ENCODE results near the gene COQ2.

Gene COQ2

GRCh38 chr4:83323136-83323535 is 38.5 kb upstream of the COQ2 start:
- no peak overlapping the region for H3K4me3 ChIP-seq (ENCODE audit: low read depth, low read length)
- TF ChIP-seq CTCF (conservative IDR thresholded peaks at IDR 0.05; ENCODE audit: low read depth, low read length) = no peak
- DNase-seq (ENCODE audit: low read depth) = no peak

DNA sequence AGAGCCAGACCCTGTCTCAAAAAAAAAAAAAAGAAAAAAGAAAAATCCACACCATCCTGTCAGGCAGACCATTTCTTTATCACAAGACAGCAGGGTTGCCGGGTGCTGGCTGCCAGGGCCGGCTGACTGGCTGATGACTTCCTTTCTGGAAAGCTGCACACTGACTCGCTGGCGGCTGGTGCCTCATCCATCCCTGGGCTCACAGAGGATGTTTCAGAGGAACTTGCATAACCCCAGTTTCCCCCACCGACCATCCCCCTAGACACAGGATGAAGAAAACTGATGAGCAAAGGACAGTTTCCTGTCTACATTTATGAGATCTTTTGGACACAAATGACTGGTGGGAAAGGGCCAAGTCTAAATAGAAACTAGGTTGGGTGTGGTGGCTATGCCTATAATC is 36.0 kb upstream of the COQ2 start:
- H3K4me3 ChIP-seq (ENCODE audit: low read depth, low read length) = no peak overlapping the region
- no peak for TF ChIP-seq CTCF (conservative IDR thresholded peaks at IDR 0.05; ENCODE audit: low read depth, low read length)
- DNase-seq (ENCODE audit: low read depth) = peak; percentile 26

DNA sequence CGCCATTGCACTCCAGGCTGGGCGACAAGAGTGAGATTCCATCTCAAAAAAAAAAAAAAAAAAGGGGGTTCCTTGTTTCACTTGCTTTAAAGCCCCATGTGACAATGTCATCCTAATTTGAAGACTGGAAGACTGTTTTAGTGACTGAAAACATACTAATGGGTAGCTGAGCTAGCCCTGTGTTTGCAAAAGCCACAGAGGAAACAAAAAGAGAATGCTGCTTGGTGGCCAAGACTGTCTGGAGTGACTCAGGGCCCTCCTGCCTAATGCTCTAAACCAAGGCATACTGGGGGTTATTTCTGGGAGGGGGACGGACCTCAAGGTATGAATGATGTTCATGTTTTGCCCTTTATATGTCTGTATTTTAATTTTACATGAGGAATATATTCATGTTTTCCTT is 34.1 kb upstream of the COQ2 start:
- DNase-seq (ENCODE audit: low read depth) = no peak
- no peak for TF ChIP-seq CTCF (conservative IDR thresholded peaks at IDR 0.05; ENCODE audit: low read depth, low read length)
- no peak overlapping the region for H3K4me3 ChIP-seq (ENCODE audit: low read depth, low read length)

GRCh38 chr4:83317671-83318070 is 33.1 kb upstream of the COQ2 start:
- no peak for TF ChIP-seq CTCF (conservative IDR thresholded peaks at IDR 0.05; ENCODE audit: low read depth, low read length)
- no peak for DNase-seq (ENCODE audit: low read depth)
- H3K4me3 ChIP-seq (ENCODE audit: low read depth, low read length) = no peak overlapping the region

DNA sequence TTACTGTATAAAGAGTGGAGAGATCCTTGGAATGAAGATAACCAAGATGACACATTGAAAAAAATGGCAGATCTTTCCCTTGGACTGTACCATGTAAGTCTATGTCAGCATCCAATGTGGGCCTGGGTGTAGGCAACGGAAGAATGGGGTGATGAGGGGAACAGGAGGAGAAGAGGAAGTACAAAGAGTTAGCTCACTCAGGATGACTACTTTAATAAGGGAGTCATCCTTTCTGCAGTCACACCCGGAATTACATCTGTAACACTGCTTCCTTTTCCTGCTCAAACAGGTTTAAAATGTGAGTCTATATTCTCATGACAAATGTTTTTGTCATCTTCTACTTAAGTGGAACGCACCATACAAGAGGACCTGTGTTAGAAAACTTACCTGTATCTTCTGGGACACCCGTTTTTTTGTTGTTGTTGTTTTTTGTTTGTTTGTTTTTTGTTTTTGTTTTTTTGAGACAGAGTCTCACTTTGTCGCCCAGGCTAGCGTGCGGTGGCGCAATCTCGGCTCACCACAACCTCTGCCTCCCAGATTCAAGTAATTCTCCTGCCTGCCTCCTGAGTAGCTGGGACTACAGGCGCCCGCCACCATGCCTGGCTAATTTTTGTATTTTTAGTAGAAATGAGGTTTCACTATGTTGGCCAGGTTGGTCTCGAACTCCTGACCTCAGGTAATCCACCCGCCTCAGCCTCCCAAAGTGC is 32.0 kb upstream of the COQ2 start:
- no peak overlapping the region for H3K4me3 ChIP-seq (ENCODE audit: low read depth, low read length)
- DNase-seq (ENCODE audit: low read depth) = no peak
- TF ChIP-seq CTCF (conservative IDR thresholded peaks at IDR 0.05; ENCODE audit: low read depth, low read length) = no peak

DNA sequence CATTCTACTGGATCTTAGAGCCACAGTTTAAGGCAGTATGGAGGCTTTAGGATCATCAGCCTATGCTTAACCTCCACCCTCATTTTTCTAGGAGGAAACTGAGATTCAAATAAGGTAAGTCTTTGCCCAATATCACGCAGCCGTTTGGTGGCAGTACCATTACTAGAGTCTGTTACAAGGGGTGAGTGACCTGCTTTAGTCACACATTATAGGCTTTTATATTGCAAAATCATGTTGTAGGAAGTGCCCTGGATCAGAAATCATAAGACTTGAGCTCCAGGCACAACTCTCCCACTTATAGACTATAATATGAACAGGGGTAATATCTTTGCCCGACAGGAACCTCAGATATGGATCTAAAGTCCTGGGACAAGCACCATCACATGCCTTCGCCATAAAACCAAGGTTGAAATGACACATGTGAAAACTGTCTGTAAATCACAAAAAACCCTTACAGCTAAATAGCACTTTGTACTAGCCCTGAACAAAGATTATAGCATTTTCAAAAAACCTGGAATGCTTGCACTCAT is 30.8 kb upstream of the COQ2 start:
- no peak overlapping the region for H3K4me3 ChIP-seq (ENCODE audit: low read depth, low read length)
- DNase-seq (ENCODE audit: low read depth) = no peak
- no peak for TF ChIP-seq CTCF (conservative IDR thresholded peaks at IDR 0.05; ENCODE audit: low read depth, low read length)

- peak; percentile 14 for DNase-seq (ENCODE audit: low read depth)
- no peak overlapping the region for H3K4me3 ChIP-seq (ENCODE audit: low read depth, low read length)
- TF ChIP-seq CTCF (conservative IDR thresholded peaks at IDR 0.05; ENCODE audit: low read depth, low read length) = no peak
Observed at GRCh38 chr4:83308672-83309071, 24.1 kb upstream of the COQ2 start.
